Uterus (tissue), 2 donors: ENCODE data around the gene ARHGEF16.

Experiments used
- CTCF ChIP-seq, 4 experiments: fragments of 200-600 bp in 2 of 4; fragments of 450-650 bp in 2 of 4; sonication (generic) in 2 of 4; IDR thresholded peaks; one replicate each; pipeline ENCODE4 v1.5.1; 2016 to 2019; ENCODE audit warnings: antibody characterized with exemption in 4 of 4, mild to moderate bottlenecking in 2 of 4, moderate library complexity in 1 of 4
- POLR2A ChIP-seq, 2 donors: fragments of 450-650 bp; IDR thresholded peaks; one replicate each; pipeline ENCODE4 v1.6.1; 2016; ENCODE audit warnings: antibody characterized with exemption in 2 of 2, mild to moderate bottlenecking in 1 of 2, moderate library complexity in 1 of 2

- TF ChIP-seq CTCF (IDR thresholded peaks at IDR 0.05) (no peak), POLR2A (IDR thresholded peaks at IDR 0.05) (no peak)
Measured at GRCh38 chr1:3413975-3414710, 40.3 kb upstream of the ARHGEF16 start.
